ENCODE data around the gene PGAM1. TPM values are rescaled to one million over a fixed set of nuclear protein-coding genes. Genes with fewer than 3 reads are reported as not detected.

PGAM1 gene
- total and polyA plus RNA-seq, 2 of the 4 experiments (the other 2 are of a cell fraction): 686 to 841 TPM

DNA sequence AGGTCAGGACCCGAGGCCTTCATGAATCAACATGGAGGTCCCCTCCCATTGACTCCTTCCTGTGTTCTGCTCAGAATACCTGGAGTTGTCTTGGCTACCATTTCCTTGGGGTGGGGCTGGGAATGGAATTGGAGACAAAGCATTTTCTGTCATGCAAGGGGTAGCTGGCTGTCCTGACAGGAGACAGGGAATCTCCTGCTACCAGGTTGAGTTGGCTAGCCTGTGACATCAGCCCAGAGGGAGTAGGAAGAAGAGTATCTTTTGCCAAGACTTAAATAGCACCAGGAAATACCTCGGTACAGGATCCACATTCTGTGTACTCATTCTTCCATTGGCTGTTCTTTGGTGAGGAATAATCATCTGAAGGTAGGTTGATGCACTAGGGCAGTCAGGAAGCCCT is 24.8 kb downstream of the PGAM1 start:
- H4K5ac ChIP-seq (ENCODE audit: low read depth, low read length): no peak overlapping the region
- peaks cover 43% of the 10 kb centered on the region for H3K36me3 ChIP-seq (ENCODE audit: control insufficient read depth, insufficient read depth, low read length)
- no peak overlapping the region for H2BK20ac ChIP-seq (ENCODE audit: low read depth, low read length)
- H2AK9ac ChIP-seq (replicated peaks; ENCODE audit: low read depth, low read length, poor library complexity): no peak overlapping the region
- H4K91ac ChIP-seq (ENCODE audit: insufficient read depth, low read depth, low read length): no peak overlapping the region
- H2BK120ac ChIP-seq (ENCODE audit: low read depth, low read length): no peak overlapping the region
- no peak overlapping the region for H3K4me2 ChIP-seq (ENCODE audit: low read depth, low read length)
- intact Hi-C loops (cut with micrococcal nuclease): no loop called here
- peaks cover 23% of the 10 kb centered on the region for H3K9me1 ChIP-seq (ENCODE audit: insufficient read depth, low read length)
- H3K27me3 ChIP-seq (ENCODE audit: control insufficient read depth, insufficient read depth, low read length): no peaks in the 10 kb centered on the region
- H3K27ac ChIP-seq (ENCODE audit: insufficient read depth, low read length): no peak overlapping the region
- H3K18ac ChIP-seq (ENCODE audit: low read depth, low read length): no peak overlapping the region
- H3K9me3 ChIP-seq (ENCODE audit: control insufficient read depth, insufficient read depth, low read length): no peaks in the 10 kb centered on the region
- no peak overlapping the region for H2BK15ac ChIP-seq (ENCODE audit: low read depth, low read length)
- no peak overlapping the region for H2AFZ ChIP-seq (replicated peaks; ENCODE audit: low read length, poor library complexity)
- ChIA-PET CTCF (no interaction called here), POLR2A (ENCODE audit: unreplicated experiment) (no interaction called here)
- H3K23ac ChIP-seq (ENCODE audit: low read depth, low read length): no peak overlapping the region
- H2AK5ac ChIP-seq (ENCODE audit: low read depth, low read length): no peak overlapping the region
- no CpG with 5 or more reads among the region's 2 CpGs for WGBS, 2 experiments (ENCODE audit: extremely low coverage in 2 of 2, insufficient read length in 1 of 2)
- peaks cover 50% of the 10 kb centered on the region for H4K20me1 ChIP-seq (ENCODE audit: insufficient read depth, low read length)
- peaks cover 55 to 88% of the 10 kb centered on the region in 2 experiments for H3K79me1 ChIP-seq (ENCODE audit: low read depth in 1 of 2, low read length in 2 of 2)
- peaks cover 5% of the 10 kb centered on the region; the same call in 1 of the 2 replicates for H3K4me1 ChIP-seq (ENCODE audit: control insufficient read depth, insufficient read depth, low read length)
- ATAC-seq (ENCODE audit: low read depth): no peak
- no peak overlapping the region for H3K14ac ChIP-seq (replicated peaks; ENCODE audit: low read depth, low read length)
- no peak overlapping the region for H3K4me3 ChIP-seq (ENCODE audit: insufficient read depth, low read depth, low read length)
- no peak overlapping the region for H3K56ac ChIP-seq (ENCODE audit: extremely low read depth, insufficient read depth, low read length)
- H2BK5ac ChIP-seq (ENCODE audit: low read depth, low read length, poor library complexity, severe bottlenecking): no peak overlapping the region
- TF ChIP-seq MAFK (IDR thresholded peaks at IDR 0.05; ENCODE audit: low read depth, low read length) (no peak), NFE2L2 (IDR thresholded peaks at IDR 0.05; ENCODE audit: low read depth, low read length) (no peak), MXI1 (IDR thresholded peaks at IDR 0.05; ENCODE audit: borderline replicate concordance, low read depth, low read length) (no peak), MAZ (IDR thresholded peaks at IDR 0.05; ENCODE audit: borderline replicate concordance, low read depth, low read length) (no peak), CEBPB (IDR thresholded peaks at IDR 0.05; ENCODE audit: low read depth, low read length) (no peak), RFX5 (IDR thresholded peaks at IDR 0.05; ENCODE audit: low read depth, low read length) (no peak), BHLHE40 (IDR thresholded peaks at IDR 0.05; ENCODE audit: low read depth, low read length) (no peak), CTCF (conservative IDR thresholded peaks at IDR 0.05; ENCODE audit: low read depth, low read length) (no peak), SMC3 (IDR thresholded peaks at IDR 0.05; ENCODE audit: low read depth, low read length) (no peak), POLR2A (IDR thresholded peaks at IDR 0.05; ENCODE audit: low read depth, low read length) (no peak), RCOR1 (IDR thresholded peaks at IDR 0.05; ENCODE audit: insufficient replicate concordance, low read length) (no peak), USF2 (IDR thresholded peaks at IDR 0.05; ENCODE audit: low read depth, low read length) (no peak), FOS (IDR thresholded peaks at IDR 0.05; ENCODE audit: low read depth, low read length) (no peak)
- TF ChIP-seq, protein P1, sequence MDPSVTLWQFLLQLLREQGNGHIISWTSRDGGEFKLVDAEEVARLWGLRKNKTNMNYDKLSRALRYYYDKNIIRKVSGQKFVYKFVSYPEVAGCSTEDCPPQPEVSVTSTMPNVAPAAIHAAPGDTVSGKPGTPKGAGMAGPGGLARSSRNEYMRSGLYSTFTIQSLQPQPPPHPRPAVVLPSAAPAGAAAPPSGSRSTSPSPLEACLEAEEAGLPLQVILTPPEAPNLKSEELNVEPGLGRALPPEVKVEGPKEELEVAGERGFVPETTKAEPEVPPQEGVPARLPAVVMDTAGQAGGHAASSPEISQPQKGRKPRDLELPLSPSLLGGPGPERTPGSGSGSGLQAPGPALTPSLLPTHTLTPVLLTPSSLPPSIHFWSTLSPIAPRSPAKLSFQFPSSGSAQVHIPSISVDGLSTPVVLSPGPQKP (IDR thresholded peaks at IDR 0.05; ENCODE audit: borderline replicate concordance, low read depth, low read length): no peak
- no peak overlapping the region for H3K9ac ChIP-seq (ENCODE audit: low read depth, low read length)
- H4K8ac ChIP-seq (ENCODE audit: low read depth in 2 of 2, low read length in 2 of 2): no peak overlapping the region
- dilution Hi-C loops (cut with HindIII; ENCODE audit: low sequenced_read_pairs, unreplicated experiment): no loop called here
- BruUV-seq (replicated peaks): no TSS peak
- H3K4ac ChIP-seq (ENCODE audit: low read depth, low read length): no peak overlapping the region
- in situ Hi-C loops (cut with MboI; ENCODE audit: low sequenced_read_pairs): no loop called here
- no peak for DNase-seq
